GM19324 (cell line): ENCODE data around the gene ZNF710.
"Not testable (repeated sequence)": the region's sequence is repeated elsewhere in the genome, so short reads cannot be mapped to it uniquely, and the experiment has no call there.

Experiments used
- ATAC-seq: cut with Tn5 transposase; IDR thresholded peaks from one replicate; pipeline ENCODE4 v1.9.1; 2021; ENCODE audit warnings: mild to moderate bottlenecking, moderate library complexity; ENCODE audit not compliant: unreplicated experiment, low FRiP score

ZNF710 gene

DNA sequence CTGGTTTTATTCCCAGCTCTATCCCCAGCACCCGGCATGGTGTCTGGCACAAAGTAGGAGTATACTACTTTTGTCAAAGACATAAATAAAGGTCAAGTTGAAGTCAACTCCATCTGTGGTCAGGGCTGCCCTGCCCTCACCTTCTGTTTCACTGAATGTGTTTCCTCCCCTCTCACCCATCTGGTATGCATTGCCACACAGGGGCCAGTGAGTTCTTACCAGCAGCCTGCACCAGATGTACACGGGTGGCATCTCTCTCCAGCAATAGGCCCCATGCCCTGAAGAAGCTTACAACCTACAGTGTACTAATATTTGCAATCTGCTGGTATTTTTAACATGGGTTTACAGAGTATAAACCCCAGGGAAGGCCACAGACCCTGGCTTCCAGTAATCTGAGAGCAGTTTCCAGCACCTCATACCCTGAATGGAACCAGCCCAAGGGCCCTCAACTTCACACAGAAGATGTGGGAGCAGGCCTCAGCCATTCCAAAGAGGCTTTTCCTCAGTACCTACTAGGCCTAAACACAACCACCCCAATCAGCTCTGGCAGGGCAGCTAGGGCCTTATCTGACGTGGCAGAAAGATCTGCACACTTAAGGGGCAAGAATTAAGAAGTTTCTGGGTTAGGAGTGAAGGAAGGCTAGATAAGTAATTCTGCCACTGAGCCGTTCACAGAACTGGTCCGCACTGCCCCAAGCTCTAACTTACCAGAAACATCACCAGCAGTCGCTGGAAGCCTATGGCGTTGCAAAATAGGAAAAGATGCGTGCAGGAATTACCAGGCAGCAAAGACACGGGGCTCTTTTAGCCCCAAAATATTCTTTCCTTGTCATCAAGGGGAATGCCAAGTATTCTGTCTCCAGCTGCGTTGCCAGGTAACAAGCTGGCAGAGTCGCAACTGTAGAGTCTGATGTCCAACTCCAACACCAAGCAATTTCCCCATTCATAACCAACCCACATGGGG is 99.0 kb downstream of the ZNF710 start:
- ATAC-seq, result no peak

DNA sequence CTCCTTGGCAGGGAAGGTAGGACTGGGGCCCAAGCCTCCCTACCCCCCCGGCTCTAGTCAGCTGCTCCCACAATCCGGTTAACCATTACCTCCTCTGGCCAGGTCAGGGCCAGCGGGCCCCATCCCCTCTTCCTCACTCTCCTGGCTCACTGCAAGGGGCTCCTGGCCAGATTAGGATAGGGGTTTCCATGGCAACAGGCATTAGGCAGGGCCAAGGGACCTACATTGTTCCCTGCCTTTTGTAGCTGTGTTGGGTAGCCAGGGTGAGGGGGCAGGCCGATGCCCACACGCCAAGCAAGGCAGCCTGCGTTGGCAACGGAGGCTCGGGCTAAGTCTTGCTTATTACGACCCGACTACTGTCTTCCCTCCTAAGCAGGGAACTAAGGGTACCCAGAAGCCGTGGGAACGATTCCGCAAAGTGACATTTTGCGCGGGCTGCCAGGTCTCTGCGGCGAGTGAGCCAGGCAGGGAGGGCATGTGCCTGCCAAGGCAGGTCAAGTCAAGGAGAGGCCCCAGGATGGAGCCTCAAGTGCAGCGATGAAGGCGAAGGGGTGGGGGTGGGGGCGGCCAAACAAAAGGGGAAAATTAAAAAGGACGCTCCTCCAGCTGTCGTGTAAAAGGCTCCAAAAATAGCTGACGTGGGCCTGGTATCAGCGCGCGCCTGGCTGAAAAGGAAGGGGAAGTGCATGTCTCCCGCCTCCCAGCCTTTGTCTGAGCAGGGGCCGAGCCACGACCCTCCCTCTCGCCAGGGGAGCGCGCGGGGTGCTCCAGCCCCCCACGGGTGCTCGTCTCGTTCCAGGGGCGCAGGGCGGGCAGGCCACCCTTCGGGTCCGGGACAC is 100.2 kb downstream of the ZNF710 start:
- ATAC-seq, result peak; percentile 6

DNA sequence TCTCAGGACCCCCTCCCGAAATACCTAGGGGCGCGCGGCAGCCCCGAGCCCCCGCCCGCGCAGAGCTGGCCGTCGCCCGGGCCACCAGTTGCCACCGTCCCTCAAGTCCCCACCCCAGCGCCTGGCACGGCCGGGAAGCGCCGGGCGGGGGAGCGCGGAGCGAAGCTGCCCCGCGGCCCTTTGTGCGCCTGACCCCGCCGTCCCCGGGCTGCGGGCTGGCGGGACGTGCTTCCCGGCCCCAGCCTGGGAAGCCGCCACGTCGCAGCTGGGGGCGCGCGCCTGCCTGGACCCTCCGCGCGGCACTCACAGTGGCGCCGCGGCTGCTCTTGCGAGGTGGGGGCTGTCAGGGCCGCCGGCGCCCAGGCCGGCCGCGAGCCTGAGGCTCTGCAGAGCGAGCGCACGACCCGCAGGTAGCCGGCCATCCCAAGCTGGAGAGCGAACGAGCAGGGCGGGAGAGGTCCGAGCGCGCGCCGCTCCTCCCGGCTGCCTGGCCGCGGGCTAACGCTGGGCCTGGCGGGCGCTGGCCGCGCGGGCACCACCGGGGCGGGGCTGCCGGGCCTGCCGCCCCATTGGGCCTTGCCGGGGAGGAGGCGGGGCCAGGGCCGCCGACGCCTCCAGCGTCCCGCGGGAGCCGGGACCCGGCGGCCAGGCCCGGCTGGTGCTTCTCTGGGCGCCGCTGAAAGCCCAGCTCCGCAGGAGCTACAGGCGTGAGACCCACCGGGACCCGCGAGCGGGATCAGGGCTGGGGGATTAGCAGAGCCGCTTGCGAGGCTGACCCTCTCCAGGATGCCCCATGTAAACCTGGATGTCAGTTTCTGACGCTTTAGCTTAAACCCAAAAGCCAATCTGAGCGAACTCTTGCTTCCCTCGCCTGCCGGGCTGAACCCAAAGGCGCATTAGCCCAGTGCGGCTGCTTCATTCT is 101.1 kb downstream of the ZNF710 start, which contains the start of gene IDH2:
IDH2 (minus strand) TSS at position 500 of the 922 bp plus-strand sequence; CDS start at position 422, 78 bp downstream.
- peak; percentile 79 for ATAC-seq

DNA sequence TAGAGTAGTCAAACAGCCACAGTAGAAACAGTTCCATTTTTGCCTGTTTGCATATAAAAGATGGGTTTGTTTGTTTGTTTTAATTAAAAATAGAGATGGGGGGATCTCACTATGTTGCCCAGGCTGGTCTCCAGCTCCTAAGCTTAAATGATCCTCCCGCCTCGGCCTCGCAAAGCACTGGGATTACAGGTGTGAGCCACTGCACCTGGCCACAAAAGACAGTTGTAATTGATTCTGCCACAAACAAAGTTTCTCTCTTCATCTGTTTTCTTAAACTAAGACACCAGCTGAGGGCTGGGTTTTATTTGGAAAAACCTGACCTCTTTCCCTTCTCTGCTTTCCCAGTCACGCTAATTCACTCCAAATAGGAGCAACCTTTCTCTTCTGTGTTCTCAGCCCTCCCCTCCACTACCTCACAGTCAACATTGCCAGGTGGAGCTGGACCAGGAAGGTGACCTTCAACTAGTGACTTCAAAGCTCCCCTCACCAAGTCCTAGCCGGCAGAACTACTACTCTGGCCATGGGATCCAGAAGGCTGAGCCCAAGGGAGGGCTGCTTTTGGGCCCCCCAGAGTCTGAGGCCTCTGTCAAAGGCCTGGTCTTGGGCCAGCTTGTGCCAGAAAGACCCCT is 102.7 kb downstream of the ZNF710 start:
- no peak for ATAC-seq

DNA sequence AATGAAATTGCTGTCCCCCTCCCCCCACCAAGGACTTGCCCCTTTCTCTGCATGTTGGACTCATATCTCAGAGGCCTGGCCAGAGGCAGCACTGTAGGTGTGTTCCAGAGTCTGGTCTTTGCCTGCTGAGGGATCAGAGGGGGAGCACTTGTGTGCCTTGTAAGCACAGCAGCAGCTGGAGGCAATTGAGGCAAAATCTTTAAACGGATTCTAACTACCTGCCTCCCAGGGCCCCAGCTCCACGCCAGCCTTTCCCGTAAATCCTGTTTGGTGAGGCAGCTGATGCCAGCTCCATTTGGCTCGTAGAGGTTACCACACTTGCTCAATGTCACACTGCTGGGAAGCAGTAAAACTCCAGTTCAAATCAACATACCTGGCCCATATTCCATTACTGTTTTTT is 103.4 kb downstream of the ZNF710 start:
- no peak for ATAC-seq

DNA sequence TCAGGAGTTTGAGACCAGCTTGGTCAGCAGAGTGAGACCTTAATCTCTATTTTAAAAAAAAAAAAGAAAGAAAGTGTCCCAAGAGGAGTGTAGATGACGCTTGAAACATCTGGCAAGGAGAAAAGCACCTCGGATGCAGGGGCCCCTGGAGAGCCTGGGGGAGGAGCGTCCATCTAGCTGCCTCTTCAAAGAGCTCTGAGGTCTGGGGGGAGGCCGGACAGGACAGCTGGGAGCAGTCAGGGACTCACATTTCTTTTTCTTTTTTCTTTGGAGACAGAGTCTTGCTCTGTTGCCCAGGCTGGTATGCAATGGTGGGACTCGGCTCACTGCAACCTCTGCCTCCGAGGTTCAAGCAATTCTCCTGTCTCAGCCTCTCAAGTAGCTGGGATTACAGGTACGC is 104.4 kb downstream of the ZNF710 start:
- ATAC-seq, result no peak

DNA sequence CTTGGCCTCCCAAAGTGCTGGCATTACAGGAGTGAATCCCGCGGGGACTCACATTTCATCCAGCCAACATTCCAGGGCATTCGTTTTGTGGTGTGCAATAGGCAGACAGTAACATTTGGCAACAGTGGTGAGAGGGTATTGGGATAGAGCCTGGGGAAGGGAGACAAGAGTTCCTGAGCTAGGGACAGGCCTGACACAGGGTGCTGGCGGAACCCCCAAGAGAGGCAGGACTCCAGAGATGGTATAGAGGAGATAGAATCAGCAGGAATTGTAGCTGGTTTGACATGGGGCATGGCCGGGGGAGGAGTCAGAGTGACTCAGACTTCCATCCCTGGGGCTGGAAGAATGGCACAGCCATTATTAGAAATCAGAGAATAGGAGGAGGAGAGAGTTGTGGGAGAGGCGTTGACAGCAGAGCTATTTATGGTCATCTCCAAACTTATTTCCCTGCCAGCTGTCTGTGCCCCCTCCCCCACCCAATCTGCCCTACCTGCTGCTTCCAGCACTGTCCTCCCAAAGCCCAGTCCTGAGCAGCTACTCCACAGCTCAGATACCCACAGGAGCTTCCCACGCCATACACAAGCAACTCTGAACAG is 105.5 kb downstream of the ZNF710 start:
- no peak for ATAC-seq

DNA sequence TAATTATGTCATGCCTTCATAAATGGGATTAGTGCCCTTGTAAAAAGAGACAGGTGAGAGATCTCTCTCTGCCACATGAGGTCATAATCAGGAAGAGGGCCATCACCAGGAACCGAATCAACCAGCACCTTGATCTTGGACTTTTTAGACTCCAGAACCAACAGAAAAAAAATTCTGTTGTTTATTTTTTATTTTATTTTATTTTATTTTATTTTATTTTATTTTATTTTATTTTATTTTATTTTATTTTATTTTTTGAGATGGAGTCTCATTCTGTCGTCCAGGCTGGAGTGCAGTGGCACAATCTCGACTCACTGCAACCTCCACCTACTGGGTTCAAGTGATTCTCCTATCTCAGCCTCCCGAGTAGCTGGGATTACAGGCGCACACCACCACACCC is 106.9 kb downstream of the ZNF710 start:
- ATAC-seq, result not testable (repeated sequence)

DNA sequence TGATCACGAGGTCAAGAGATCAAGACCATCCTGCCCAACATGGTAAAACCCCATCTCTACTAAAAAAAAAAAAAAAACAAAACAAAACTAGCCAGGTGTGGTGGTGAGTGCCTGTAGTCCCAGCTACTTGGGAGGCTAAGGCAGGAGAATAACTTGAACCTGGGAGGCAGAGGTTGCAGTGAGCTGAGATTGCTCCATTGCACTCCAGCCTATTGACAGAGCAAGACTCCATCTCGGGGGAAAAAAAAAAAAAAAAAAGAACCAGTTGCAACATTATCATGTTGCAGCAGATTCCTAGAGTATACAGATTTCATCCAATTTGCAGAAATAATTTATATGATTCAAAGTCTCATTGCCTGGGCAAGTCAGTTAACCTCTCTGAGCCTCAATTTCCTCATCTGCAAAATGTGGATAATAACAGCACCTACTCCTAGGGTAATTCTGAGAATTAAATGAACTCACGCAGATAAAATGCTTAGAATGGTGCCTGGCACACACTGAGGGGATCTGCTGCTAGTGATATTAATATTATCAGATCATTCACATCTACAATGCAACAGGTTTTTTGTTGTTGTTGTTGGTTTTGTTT is 108.1 kb downstream of the ZNF710 start:
- ATAC-seq, result not testable (repeated sequence)

DNA sequence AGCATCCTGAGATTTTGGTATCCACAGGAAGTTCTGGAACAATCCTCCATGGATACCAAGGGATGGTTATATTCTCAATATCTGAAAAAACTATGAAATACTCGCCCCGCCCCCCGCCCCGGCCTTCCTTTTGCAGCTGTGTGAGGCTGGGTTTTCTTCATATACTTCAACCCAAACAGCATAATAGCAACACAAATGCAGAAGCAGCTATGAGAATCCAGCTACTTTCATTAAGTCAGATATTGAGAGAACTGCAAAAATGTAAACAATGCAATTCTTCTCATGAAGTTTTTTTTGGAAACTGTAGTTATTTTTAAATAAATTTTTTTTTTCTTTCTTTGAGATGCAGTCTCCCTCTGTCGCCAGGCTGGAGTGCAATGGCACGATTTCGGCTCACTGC is 112.0 kb downstream of the ZNF710 start:
- ATAC-seq, result no peak

DNA sequence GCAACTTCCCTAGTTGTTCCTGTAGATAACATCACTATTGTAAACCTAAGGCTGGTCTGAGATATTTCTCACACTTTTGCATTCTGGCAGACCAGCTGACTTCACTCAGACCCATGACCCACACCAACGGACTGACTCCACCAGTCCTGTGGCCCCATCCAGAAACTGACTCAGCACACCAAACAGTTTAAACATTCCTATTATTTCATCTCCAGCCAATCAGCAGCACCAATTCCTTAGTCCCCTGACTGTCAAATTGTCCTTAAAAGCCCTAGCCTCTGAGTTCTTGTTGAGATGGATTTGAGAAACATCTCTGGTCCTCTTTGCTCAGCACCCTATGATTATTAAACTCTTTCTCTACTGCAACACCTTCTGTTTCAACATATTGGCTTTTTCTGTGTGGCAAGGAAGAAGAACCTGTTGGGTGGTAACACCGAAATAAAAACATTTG is 113.4 kb downstream of the ZNF710 start:
- no peak for ATAC-seq

DNA sequence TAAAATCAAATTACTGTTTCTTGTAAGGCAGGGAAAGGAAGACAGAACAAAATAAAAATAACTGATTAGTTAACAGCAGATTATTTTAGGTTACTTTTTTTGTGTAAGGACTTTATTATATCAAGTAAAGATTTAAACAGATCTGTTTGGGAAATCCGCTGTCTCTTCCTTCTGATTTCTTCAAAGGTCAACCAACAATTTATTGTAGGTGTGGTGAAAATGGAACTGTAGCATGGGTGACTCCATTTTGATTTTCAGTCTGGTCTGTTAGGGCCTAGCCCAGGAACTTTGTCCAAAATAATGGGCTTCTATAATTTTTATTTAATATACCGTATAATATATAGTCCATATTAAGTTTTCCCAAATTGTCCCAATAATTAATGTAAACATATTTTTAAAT is 114.7 kb downstream of the ZNF710 start:
- ATAC-seq, result no peak

DNA sequence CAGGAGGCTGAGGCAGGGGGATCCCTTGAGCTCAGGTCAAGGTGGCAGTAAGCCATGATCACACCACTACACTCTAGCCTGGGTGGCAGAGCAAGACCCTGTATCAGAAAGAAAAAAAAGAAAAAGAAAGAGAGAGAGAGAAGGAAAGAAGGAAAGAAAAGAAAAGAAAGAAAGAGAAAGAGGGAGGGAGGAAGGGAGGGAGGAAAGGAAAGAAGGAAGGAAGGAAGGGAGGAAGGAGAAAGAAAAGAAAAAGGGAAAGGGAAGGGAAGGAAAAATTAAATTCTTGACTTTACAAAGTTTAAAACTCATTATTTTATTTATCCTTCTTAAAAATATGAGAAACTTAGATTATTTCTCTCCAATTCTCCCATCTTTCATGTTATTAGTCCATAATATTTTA is 118.2 kb downstream of the ZNF710 start:
- no peak for ATAC-seq

DNA sequence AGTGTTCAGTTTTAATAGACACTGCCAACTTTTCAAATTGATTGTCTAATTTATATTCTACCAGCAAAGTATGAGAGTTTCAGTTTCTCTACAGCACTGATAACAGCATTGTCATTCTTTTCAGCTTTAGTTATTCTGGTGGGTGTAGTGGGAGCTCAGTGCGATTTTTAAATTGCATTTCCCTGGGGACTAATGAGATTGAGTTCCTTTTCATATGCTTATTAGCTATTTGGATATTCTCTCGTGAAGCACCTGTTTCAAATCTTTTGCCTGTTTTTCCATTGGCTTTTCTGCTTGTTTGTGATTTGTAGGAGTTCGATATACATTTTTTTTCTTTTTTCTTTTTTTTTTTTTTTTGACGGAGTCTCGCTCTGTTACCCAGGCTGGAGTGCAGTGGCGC is 120.0 kb downstream of the ZNF710 start:
- ATAC-seq, result no peak

DNA sequence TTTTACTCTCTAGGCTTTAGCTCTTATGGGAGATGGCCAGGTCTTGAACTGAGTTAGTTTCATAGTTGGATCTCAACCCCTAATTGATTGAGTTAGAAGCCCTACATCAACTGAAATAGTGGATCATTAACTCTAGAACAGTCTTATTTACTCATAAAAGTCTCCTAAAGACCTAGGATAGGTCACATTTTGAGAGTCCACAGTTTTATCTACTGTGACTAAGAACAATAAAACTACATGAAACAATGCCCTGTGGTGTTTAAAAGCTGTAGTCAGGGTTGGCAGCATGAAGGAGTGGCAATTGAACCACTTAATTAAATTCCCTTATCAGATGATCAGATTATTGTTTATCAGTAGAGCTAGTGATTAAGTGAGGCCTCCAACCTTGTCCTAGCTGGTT is 123.4 kb downstream of the ZNF710 start:
- no peak for ATAC-seq

DNA sequence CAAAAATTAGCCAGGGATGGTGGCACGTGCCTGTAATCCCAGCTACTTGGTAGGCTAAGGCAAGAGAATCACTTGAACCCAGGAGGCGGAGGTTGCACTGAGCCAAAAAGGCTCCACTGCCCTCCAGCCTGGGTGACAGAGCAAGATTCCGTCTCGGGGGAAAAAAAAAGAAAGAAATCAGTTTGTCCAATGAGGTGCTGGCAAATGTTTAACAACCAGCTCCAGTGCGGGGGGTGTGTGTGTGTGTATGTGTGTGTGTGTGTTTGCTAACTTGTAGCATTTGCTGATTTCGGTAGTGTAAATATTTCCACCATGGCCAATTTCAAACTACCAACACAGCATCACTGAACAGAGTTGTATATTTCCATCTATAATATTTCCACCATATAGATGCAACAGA is 124.9 kb downstream of the ZNF710 start:
- ATAC-seq, result no peak

DNA sequence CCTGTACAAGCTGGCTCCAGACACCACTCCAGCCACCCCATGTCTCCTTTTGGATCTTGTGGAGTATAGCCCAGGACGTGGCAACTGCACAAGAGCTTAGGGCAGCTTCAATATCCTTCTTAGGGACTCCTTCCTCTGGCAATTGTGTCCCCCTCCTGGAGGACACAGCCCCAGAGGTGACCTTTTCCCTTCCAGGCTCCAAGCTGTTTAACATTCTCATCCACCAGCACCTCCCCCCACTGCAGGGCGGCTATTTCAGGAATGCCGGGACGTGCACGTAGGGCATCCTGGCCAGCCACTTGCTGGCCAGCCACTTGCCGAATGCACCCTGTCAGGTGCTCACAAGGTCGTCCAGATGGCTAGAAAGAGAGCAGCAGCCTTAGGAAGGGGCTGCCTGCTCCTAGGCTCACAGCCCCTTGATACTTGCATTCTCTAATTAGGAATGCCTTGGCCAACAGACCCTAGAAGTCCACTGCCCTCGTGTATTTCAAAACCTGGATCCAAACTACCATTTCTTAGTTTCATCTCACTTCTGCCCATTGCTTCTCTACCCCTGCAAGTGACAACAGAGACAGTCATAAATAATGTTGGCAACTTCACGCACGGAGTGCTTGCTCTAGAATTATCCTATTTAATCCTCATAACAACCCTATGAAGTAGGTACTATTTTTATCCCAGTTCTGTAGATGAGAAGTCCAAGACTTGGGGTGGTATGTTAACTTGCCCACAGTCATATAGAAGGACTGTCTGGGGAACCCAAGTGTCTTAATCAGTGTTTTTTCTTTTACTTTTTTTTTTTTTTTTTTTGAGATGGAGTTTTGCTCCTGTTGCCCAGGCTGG is 125.7 kb downstream of the ZNF710 start:
- no peak for ATAC-seq

DNA sequence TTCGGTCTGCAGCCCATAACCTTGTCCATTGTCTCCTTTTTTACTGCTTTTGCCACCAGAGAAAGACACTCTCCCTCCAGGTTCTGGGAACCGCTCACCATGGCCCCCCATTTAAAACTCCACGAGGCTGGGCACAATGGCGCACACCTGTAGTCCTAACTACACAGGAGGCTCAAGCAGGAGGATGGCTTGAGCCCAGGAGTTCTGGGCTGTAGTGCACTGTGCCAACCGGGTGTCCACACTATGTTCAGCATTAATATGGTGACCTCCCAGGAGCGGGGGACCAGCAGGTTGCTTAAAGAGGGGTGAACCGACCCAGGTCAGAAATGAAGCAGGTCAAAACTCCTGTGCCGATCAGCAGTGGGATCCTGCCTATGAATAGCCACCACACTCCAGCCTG is 129.2 kb downstream of the ZNF710 start:
- ATAC-seq, result no peak
